SK-N-SH treated with all-trans-retinoic acid at 6 μM for 48 hours (cell line): Measurements from ENCODE around the gene SLC36A3.

Source experiments
- ARNTL ChIP-seq: fragments of 450-650 bp; formaldehyde crosslinking; IDR thresholded peaks from 2 replicates; pipeline ENCODE4 v1.5.0; 2020; ENCODE audit warnings: low read depth, mild to moderate bottlenecking, moderate library complexity, borderline replicate concordance
- TCF4 ChIP-seq: fragments of 250-450 bp; sonication (Bioruptor Pico); IDR thresholded peaks from 2 replicates; pipeline ENCODE4 v1.8.0; 2021; ENCODE audit warnings: mild to moderate bottlenecking, moderate library complexity, borderline replicate concordance
- ZFP30 ChIP-seq: fragments of 450-650 bp; formaldehyde crosslinking; IDR thresholded peaks from 2 replicates; pipeline ENCODE4 v1.5.0; 2022; ENCODE audit warnings: mild to moderate bottlenecking, moderate library complexity
- ZNF565 ChIP-seq: fragments of 450-650 bp; formaldehyde crosslinking; conservative IDR thresholded peaks from 2 replicates; pipeline ENCODE4 v1.5.0; 2020; ENCODE audit warnings: low read depth, mild to moderate bottlenecking, moderate library complexity

DNA sequence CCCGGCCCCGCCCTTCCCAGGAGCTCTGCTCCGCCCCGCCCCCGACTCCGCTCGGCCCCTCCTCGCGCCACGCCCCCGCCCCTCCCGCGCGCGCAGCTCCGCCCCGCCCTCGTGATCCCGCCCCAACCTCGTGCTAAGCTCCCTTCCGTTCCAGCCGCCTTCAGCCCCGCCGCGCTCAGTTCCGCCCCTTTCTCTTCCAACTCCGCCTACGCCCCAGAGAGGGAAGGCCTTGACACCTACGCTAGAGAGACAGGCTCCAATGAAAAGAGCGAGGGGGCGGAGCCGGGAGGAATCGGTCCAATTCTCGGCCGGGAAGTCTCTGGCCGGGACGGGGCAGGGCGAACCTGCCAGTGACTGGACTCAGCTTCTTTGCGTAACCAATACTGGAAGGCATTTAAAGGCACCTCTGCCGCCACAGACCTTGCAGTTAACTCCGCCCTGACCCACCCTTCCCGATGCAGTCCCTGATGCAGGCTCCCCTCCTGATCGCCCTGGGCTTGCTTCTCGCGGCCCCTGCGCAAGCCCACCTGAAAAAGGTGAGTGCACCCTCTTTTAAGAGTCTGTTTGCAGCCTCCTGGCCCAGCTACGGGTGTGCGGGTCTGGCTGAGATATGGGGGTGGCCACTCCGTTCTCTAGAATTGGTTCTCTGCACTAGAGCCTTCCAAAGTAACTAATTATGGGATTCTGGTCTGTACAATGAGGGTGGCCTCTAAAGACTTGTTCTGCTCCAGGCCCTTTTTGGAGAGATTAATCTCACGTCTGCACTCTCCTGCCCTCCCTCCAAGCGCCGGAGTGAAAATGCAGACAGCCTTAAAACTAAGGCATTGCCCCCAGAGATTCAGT is 50.6 kb downstream of the SLC36A3 start, which contains the start of gene GM2A:
- TF ChIP-seq ZFP30 (CRISPR knock-in tag) (no peak), ARNTL (no peak), ZNF565 (no peak), TCF4 (no peak)
